Right cardiac atrium (tissue), 5 donors: ENCODE measurements around the gene VSIR. TPM values are rescaled to one million over a fixed set of nuclear protein-coding genes. Genes with fewer than 3 reads are reported as not detected.

Source experiments
- ATAC-seq, 2 donors: fragments of 200-7000 bp; cut with Tn5 transposase; one replicate each; pipeline versions ENCODE4 v1.8.0 to v1.9.1; 2020; ENCODE audit warnings: moderate library complexity in 2 of 2, mild to moderate bottlenecking in 1 of 2
- DNase-seq, 3 donors: peaks; one replicate each; pipeline ENCODE4 v3.0.0-alpha.2; 2020
- H3K27ac ChIP-seq: one replicate; pipeline ENCODE4 v1.5.1; 2013; ENCODE audit warnings: mild to moderate bottlenecking, low read length, control low read depth, moderate library complexity
- H3K27me3 ChIP-seq: one replicate; pipeline ENCODE4 v1.6.1; 2013; ENCODE audit not compliant: control insufficient read depth, insufficient read depth
- H3K4me1 ChIP-seq: one replicate; pipeline ENCODE4 v1.6.1; 2013; ENCODE audit warnings: low read length; ENCODE audit not compliant: control insufficient read depth, insufficient read depth
- H3K4me3 ChIP-seq: one replicate; pipeline ENCODE4 v1.5.1; 2013; ENCODE audit warnings: low read length, control low read depth
- H3K9me3 ChIP-seq: one replicate; pipeline ENCODE4 v1.6.1; 2013; ENCODE audit warnings: low read length; ENCODE audit not compliant: control insufficient read depth
- WGBS: extraction: QIAGEN DNeasy Blood & Tissue Kit; methylation state at CpG from one replicate; pipeline ENCODE4 v1.1.7; 2013; 5-methylcytosine and 5-hydroxymethylcytosine counted together
- intact Hi-C, 4 donors: fragments of 100-400 bp; cut with DNase I; formaldehyde crosslinking; loops; one replicate each; pipeline versions ENCODE4 v1.11.0 to v1.14.0; 2022 to 2023
- polyA plus RNA-seq: library from polyadenylated mRNA; stranded (reverse); fragments of 200-250 nt; gene quantifications from one replicate; pipeline ENCODE4 v1.2.3, GENCODE V29; 2013
- total RNA-seq, 4 donors: library from RNA; stranded (reverse); fragmentation: NEBNext Ultra II Directional; extraction: Animal tissue kit (Norgen Biotek cat#: 25700); gene quantifications; one replicate each; pipeline ENCODE4 v1.2.1, GENCODE V29; 2021
- donor health status: healthy with polysubstance abuse.
- donor health status: DM: no; HTN: yes; CAD: no.
- donor health status: DM: no; HTN: no; CAD: no.
- donor health status: DM: no; HTN: yes; CAD: no; lungs with severe emphysema.
- donor health status: DM: yes; HTN: yes; CAD: no.

VSIR gene
- total and polyA plus RNA-seq, 5 donors = 29.3 to 55.1 (median 36.8) TPM

DNA sequence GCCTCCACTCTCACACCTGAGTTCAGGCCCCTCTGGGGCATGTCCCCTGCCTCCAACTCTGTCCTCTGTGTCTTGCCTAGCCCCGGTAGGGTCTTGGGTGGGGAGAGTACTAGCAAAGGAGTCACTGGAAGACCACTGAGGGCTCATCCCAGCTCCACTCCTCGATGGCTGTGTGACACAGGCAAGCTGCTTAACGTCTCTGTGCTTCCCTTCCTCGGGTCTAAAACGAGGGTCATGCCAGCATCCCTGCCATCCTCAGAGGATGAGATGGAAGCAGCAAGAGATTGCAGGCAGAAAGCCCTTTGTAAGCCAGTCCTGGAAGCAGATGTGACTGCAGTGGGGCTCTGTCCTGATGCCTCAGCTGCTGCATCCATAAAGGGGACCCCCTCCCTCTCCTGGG, 38.5 kb downstream of the VSIR start:
- DNase-seq (peak in 1 of 3 donors; percentile 6), ATAC-seq (no peak)
- 85% methylated on average over 5 of the region's 5 CpGs for WGBS
- intact Hi-C loops = no loop called here
- no peak overlapping the region for H3K27ac ChIP-seq
- no peaks in the 10 kb centered on the region for H3K27me3 ChIP-seq
- H3K4me3 ChIP-seq = no peak overlapping the region
- no peaks in the 10 kb centered on the region for H3K4me1 ChIP-seq
- no peaks in the 10 kb centered on the region for H3K9me3 ChIP-seq

- no peak for ATAC-seq
- 92% methylated on average over 12 of the region's 12 CpGs for WGBS
- Histone ChIP-seq H3K27me3 (no peaks in the 10 kb centered on the region), H3K4me3 (no peak overlapping the region), H3K4me1 (peaks cover 12% of the 10 kb centered on the region), H3K9me3 (no peaks in the 10 kb centered on the region), H3K27ac (no peak overlapping the region)
- DNase-seq = peak in 1 of 3 donors; percentile 33
- intact Hi-C loops = no loop called here
These were observed 41.5 kb downstream of the VSIR start for GRCh38 chr10:71731791-71732190.

DNA sequence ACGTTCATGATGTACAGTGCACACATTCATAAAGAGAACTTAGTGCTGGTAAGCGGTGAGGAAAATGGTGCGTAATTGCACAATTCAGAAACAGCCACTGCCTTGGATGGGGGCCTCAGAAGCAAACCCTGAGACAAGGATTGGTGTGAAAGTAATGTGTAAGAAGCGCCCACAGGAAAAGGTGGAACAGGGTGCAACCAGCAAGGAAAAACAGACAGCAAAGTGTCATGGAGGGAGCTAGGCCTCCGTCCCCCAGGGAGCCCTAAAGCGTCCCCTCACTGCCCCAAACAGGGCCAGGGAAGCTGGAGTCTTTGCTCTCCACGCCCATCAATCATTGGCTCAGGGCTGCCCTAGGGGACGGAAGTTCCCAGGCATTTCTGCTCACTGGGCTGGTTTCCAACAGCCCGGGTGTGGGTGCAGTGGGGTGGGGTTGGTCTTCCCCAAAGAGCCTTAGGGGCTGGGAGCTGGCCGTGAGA, 44.1 kb downstream of the VSIR start:
- DNase-seq (peak; percentile 76 to 90 (median 89)), ATAC-seq (peak; percentile 55 to 68)
- H3K27ac ChIP-seq = peak overlapping the region; percentile 20
- no peak overlapping the region for H3K4me3 ChIP-seq
- no peaks in the 10 kb centered on the region for H3K27me3 ChIP-seq
- H3K4me1 ChIP-seq = peaks cover 12% of the 10 kb centered on the region
- intact Hi-C loops = no loop called here
- WGBS = 46% methylated on average over 10 of the region's 10 CpGs
- H3K9me3 ChIP-seq = no peaks in the 10 kb centered on the region

- intact Hi-C loops = no loop called here
- Histone ChIP-seq H3K27me3 (no peaks in the 10 kb centered on the region), H3K9me3 (no peaks in the 10 kb centered on the region), H3K4me1 (peaks cover 12% of the 10 kb centered on the region), H3K27ac (peak overlapping the region; percentile 81), H3K4me3 (no peak overlapping the region)
- 16% methylated on average over 8 of the region's 8 CpGs for WGBS
- ATAC-seq (peak; percentile 56 to 71), DNase-seq (peak; percentile 64 to 84 (median 82))
These were observed 45.3 kb downstream of the VSIR start for GRCh38 chr10:71727738-71728737.

- H3K4me3 ChIP-seq = no peak overlapping the region
- ATAC-seq (peak; percentile 1 to 3), DNase-seq (peak in 1 of 3 donors; percentile 58)
- H3K27ac ChIP-seq = peak overlapping the region; percentile 81
- H3K27me3 ChIP-seq = no peaks in the 10 kb centered on the region
- H3K4me1 ChIP-seq = peaks cover 12% of the 10 kb centered on the region
- intact Hi-C loops = no loop called here
- H3K9me3 ChIP-seq = no peaks in the 10 kb centered on the region
- WGBS = 69% methylated on average over 12 of the region's 12 CpGs
These were observed 46.1 kb downstream of the VSIR start for GRCh38 chr10:71727105-71727737.

GRCh38 chr10:71726580-71727104, 46.7 kb downstream of the VSIR start:
- DNase-seq (peak in 1 of 3 donors; percentile 42), ATAC-seq (no peak)
- Histone ChIP-seq H3K27ac (no peak overlapping the region), H3K27me3 (no peaks in the 10 kb centered on the region), H3K9me3 (no peaks in the 10 kb centered on the region), H3K4me3 (no peak overlapping the region), H3K4me1 (peaks cover 12% of the 10 kb centered on the region)
- intact Hi-C loops = no loop called here
- 88% methylated on average over 11 of the region's 11 CpGs for WGBS

GRCh38 chr10:71725998-71726579, 47.2 kb downstream of the VSIR start:
- WGBS = 56% methylated on average over 9 of the region's 9 CpGs
- Histone ChIP-seq H3K9me3 (no peaks in the 10 kb centered on the region), H3K4me1 (peaks cover 12% of the 10 kb centered on the region), H3K27ac (no peak overlapping the region), H3K4me3 (no peak overlapping the region), H3K27me3 (no peaks in the 10 kb centered on the region)
- intact Hi-C loops = no loop called here
- DNase-seq = peak in 1 of 3 donors; percentile 68
- no peak for ATAC-seq

- DNase-seq (peak in 1 of 3 donors; percentile 47), ATAC-seq (no peak)
- Histone ChIP-seq H3K27ac (no peak overlapping the region), H3K4me1 (peaks cover 12% of the 10 kb centered on the region), H3K27me3 (no peaks in the 10 kb centered on the region), H3K9me3 (no peaks in the 10 kb centered on the region), H3K4me3 (no peak overlapping the region)
- intact Hi-C loops = no loop called here
- 93% methylated on average over 14 of the region's 14 CpGs for whole genome bisulfite sequencing
These were observed 48.1 kb downstream of the VSIR start for GRCh38 chr10:71725249-71725648.

DNA sequence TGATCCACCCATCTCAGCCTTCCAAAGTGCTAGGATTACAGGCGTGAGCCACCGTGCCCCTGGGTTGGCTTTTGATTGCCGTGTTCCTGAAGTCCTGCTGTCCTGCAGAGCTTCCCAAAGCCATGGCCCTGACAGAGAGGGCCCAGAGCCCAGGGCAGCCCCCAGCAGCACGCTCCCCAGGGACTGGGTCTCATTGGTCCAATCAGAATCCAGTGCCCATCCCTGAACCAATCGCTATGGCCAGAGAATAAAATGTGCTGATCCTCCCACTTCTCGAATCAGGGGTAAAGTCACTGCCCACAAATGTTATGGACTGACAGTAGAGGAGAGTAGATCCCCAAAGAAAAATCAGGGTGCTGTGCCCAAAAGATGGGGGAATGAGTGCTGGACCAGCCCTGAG, 48.8 kb downstream of the VSIR start:
- WGBS = 96% methylated on average over 6 of the region's 6 CpGs
- ATAC-seq = no peak

DNA sequence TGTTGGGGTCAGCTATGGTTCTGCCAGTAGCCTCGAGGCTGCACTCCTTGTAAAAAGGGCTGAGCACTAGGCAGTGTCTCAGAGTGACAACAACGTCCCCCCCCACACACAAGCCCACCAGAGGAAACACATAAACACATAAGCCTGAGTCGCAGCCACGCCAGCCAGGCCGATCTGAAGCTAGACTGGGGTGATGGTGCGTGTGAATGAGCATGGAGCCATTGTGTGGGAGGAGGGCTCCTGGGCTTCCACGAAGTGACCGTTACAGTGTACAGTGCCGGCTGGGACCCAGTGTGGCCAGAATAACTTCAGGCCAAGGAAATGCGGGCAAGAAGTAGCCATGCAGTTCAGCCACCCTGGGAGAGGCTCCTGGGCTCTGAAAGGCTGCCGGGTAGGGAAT, 50.0 kb downstream of the VSIR start:
- peak in 1 of 3 donors; percentile 53 for DNase-seq
- intact Hi-C loops = no loop called here
- no peak overlapping the region for H3K27ac ChIP-seq
- WGBS = 93% methylated on average over 11 of the region's 11 CpGs
- H3K4me1 ChIP-seq = peaks cover 18% of the 10 kb centered on the region
- no peaks in the 10 kb centered on the region for H3K27me3 ChIP-seq
- no peak for ATAC-seq
- no peak overlapping the region for H3K4me3 ChIP-seq
- no peaks in the 10 kb centered on the region for H3K9me3 ChIP-seq

More for the DNA sequence above, 48.8 kb downstream of the VSIR start:
- no peak overlapping the region for H3K27ac ChIP-seq
- DNase-seq = peak in 1 of 3 donors; percentile 37
- H3K27me3 ChIP-seq = no peaks in the 10 kb centered on the region
- H3K4me3 ChIP-seq = no peak overlapping the region
- no peaks in the 10 kb centered on the region for H3K9me3 ChIP-seq
- peaks cover 14% of the 10 kb centered on the region for H3K4me1 ChIP-seq
- intact Hi-C loops = no loop called here
